ENCODE data around the gene CHPF.

The CHPF gene

DNA sequence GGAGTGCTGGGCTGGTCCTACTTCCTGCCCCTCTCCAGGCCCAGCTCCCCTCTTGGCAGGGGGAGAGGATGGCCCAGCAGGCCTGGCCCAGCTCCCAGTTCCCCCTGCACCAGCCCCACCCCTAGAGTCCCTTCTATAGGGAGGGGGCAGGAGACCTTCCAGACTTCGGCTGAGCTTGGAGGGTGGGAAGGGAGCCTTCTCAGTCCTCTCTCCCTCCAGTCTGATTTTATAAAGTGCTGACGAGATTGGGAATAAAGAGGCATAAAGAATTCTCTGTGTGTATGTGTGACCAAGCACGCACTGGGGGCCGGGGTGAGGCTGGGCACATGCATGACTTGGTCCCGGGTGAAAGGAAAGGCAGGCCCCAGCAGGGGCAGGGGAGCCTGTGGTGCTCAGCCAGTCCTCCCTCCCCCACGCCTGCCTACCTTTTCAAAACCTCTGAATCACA is 5.1 kb downstream of the CHPF start:
- no peak for DNase-seq (ENCODE audit: low read depth in 1 of 2, low spot score in 1 of 2)
- Histone ChIP-seq H3K27ac (replicated peaks) (no peak overlapping the region), H3K4me3 (replicated peaks; ENCODE audit: insufficient read depth, low read length) (no peak overlapping the region), H3K27me3 (ENCODE audit: insufficient read depth, poor library complexity, severe bottlenecking) (peaks cover 28% of the 10 kb centered on the region)
- TF ChIP-seq, protein P1, sequence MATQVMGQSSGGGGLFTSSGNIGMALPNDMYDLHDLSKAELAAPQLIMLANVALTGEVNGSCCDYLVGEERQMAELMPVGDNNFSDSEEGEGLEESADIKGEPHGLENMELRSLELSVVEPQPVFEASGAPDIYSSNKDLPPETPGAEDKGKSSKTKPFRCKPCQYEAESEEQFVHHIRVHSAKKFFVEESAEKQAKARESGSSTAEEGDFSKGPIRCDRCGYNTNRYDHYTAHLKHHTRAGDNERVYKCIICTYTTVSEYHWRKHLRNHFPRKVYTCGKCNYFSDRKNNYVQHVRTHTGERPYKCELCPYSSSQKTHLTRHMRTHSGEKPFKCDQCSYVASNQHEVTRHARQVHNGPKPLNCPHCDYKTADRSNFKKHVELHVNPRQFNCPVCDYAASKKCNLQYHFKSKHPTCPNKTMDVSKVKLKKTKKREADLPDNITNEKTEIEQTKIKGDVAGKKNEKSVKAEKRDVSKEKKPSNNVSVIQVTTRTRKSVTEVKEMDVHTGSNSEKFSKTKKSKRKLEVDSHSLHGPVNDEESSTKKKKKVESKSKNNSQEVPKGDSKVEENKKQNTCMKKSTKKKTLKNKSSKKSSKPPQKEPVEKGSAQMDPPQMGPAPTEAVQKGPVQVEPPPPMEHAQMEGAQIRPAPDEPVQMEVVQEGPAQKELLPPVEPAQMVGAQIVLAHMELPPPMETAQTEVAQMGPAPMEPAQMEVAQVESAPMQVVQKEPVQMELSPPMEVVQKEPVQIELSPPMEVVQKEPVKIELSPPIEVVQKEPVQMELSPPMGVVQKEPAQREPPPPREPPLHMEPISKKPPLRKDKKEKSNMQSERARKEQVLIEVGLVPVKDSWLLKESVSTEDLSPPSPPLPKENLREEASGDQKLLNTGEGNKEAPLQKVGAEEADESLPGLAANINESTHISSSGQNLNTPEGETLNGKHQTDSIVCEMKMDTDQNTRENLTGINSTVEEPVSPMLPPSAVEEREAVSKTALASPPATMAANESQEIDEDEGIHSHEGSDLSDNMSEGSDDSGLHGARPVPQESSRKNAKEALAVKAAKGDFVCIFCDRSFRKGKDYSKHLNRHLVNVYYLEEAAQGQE (IDR thresholded peaks at IDR 0.05; ENCODE audit: insufficient replicate concordance, low read depth), result no peak
- TF ChIP-seq, protein P2, sequence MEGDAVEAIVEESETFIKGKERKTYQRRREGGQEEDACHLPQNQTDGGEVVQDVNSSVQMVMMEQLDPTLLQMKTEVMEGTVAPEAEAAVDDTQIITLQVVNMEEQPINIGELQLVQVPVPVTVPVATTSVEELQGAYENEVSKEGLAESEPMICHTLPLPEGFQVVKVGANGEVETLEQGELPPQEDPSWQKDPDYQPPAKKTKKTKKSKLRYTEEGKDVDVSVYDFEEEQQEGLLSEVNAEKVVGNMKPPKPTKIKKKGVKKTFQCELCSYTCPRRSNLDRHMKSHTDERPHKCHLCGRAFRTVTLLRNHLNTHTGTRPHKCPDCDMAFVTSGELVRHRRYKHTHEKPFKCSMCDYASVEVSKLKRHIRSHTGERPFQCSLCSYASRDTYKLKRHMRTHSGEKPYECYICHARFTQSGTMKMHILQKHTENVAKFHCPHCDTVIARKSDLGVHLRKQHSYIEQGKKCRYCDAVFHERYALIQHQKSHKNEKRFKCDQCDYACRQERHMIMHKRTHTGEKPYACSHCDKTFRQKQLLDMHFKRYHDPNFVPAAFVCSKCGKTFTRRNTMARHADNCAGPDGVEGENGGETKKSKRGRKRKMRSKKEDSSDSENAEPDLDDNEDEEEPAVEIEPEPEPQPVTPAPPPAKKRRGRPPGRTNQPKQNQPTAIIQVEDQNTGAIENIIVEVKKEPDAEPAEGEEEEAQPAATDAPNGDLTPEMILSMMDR (IDR thresholded peaks at IDR 0.05; ENCODE audit: insufficient read depth, low read length), result no peak
- TF ChIP-seq SPI1 (IDR thresholded peaks at IDR 0.05; ENCODE audit: borderline replicate concordance, low read depth) (no peak), GABPA (IDR thresholded peaks at IDR 0.05; ENCODE audit: low read depth) (no peak), POLR2AphosphoS5 (IDR thresholded peaks at IDR 0.05; ENCODE audit: low read depth) (no peak)

DNA sequence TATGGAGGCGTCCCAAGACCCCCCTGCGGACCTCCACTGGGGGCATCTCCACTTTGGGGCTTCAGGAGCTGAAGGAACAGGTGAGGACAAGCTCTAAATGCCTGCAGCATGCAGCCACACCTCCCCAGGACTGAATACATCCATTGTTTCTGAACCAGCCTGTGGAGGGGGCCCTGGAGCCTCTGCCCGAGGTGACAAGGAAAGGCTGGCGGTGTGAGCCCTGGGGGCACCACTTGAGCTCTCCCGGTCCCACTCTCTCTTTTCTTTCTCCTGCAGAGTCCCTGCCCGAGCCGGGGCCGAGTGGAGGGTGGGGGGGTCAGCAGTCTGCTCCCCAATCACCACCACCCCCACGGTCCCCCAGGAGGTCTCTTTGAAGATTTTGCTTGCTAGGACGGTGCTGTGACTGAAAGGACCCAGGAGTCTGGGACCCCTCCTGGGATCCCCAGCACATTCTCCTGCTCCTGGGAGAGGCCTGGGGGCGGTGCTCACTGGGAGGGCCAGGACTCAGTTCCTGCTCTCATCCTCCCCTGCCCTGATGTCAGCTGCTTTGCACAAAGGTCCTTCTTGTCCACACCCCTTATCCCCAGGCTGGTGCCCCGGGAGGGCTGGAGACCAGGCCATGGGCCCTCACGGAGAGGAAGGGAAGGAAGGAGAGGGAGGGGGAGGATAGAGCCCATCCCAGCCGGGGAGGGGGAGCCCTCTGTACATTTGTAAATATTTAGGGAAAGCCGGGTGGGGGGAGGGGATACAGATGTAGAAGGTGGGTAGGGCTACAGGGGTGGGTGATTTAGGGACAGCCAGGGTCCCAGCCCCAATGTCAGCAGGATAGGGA is 5.7 kb downstream of the CHPF start:
- no peak overlapping the region for H3K27ac ChIP-seq (replicated peaks)
- DNase-seq (ENCODE audit: low read depth in 1 of 2, low spot score in 1 of 2), result no peak
- peaks cover 26% of the 10 kb centered on the region for H3K27me3 ChIP-seq (ENCODE audit: insufficient read depth, poor library complexity, severe bottlenecking)
- H3K4me3 ChIP-seq (replicated peaks; ENCODE audit: insufficient read depth, low read length), result no peak overlapping the region
- TF ChIP-seq GABPA (IDR thresholded peaks at IDR 0.05; ENCODE audit: low read depth), result no peak
- TF ChIP-seq, protein P1 (IDR thresholded peaks at IDR 0.05; ENCODE audit: insufficient replicate concordance, low read depth), result no peak
- TF ChIP-seq, protein P2 (IDR thresholded peaks at IDR 0.05; ENCODE audit: insufficient read depth, low read length), result no peak
- TF ChIP-seq POLR2AphosphoS5 (IDR thresholded peaks at IDR 0.05; ENCODE audit: low read depth), result no peak
- no peak for TF ChIP-seq SPI1 (IDR thresholded peaks at IDR 0.05; ENCODE audit: borderline replicate concordance, low read depth)

DNA sequence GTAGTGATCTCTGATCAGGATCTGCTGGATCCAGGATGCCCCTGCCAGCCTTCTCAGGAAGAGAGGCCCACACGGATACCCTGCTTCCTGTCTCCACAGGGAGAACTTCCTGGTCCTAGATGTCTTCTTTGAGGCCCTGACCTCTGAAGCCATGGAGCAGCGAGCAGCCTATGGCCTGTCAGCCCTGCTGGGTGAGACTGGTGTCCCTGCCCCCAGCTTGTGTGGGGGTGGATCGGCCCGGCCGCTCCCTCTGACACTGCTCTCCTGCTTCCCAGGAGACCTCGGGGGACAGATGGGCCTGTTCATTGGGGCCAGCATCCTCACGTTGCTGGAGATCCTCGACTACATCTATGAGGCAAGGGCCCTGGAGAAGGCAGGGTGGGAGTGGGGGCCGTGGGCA is 6.6 kb downstream of the CHPF start:
- DNase-seq (ENCODE audit: low read depth in 1 of 2, low spot score in 1 of 2), result no peak
- Histone ChIP-seq H3K27me3 (ENCODE audit: insufficient read depth, poor library complexity, severe bottlenecking) (peaks cover 17% of the 10 kb centered on the region), H3K4me3 (replicated peaks; ENCODE audit: insufficient read depth, low read length) (no peak overlapping the region), H3K27ac (replicated peaks) (no peak overlapping the region)
- no peak for TF ChIP-seq SPI1 (IDR thresholded peaks at IDR 0.05; ENCODE audit: borderline replicate concordance, low read depth)

DNA sequence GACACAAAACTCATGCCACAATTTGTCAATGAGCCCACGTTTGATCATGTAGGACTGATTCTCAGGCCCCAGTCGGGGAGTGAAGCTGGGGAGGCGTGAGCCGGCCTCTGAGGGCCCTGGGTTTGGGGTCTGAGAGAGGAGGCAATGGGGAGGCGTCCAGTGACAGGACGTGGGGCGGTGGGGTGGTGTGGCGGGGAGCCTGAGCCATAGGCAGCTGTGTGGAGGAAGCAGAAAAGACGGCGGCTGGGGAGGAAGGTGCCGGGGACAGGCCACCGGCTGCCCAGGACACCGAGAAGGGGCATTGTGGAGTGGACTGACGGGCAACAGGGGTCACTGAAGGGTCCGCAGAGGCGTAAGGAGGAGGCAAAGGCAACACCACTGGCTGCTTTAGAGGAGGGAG is 7.2 kb downstream of the CHPF start:
- Histone ChIP-seq H3K27ac (replicated peaks) (no peak overlapping the region), H3K27me3 (ENCODE audit: insufficient read depth, poor library complexity, severe bottlenecking) (peaks cover 15% of the 10 kb centered on the region), H3K4me3 (replicated peaks; ENCODE audit: insufficient read depth, low read length) (no peak overlapping the region)
- TF ChIP-seq, protein P2 (IDR thresholded peaks at IDR 0.05; ENCODE audit: insufficient read depth, low read length), result no peak
- TF ChIP-seq GABPA (IDR thresholded peaks at IDR 0.05; ENCODE audit: low read depth) (no peak), SPI1 (IDR thresholded peaks at IDR 0.05; ENCODE audit: borderline replicate concordance, low read depth) (no peak), POLR2AphosphoS5 (IDR thresholded peaks at IDR 0.05; ENCODE audit: low read depth) (no peak)
- TF ChIP-seq, protein P1 (IDR thresholded peaks at IDR 0.05; ENCODE audit: insufficient replicate concordance, low read depth), result no peak
- no peak for DNase-seq (ENCODE audit: low read depth in 1 of 2, low spot score in 1 of 2)

All from HL-60 (cell line).